Lower lobe of right lung (tissue), 2 donors: ENCODE measurements around the gene USP54. TPM values are rescaled to one million over a fixed set of nuclear protein-coding genes. Genes with fewer than 3 reads are reported as not detected.
"Not testable (repeated sequence)": the region's sequence is repeated elsewhere in the genome, so short reads cannot be mapped to it uniquely, and the experiment has no call there.

Source experiments
- ATAC-seq, 2 donors: fragments of 200-7000 bp; cut with Tn5 transposase; one replicate each; pipeline ENCODE4 v1.9.1; 2020 to 2022; ENCODE audit warnings: mild to moderate bottlenecking in 2 of 2, moderate library complexity in 2 of 2
- DNase-seq: peaks from one replicate; pipeline ENCODE4 v3.0.0-alpha.2; 2020
- H3K27ac ChIP-seq: fragments of 200-600 bp; one replicate; pipeline ENCODE4 v1.8.0; 2022
- H3K27me3 ChIP-seq: fragments of 200-600 bp; one replicate; pipeline ENCODE4 v1.8.0; 2022; ENCODE audit warnings: low read depth
- H3K36me3 ChIP-seq: fragments of 200-600 bp; one replicate; pipeline ENCODE4 v1.8.0; 2022; ENCODE audit warnings: mild to moderate bottlenecking
- H3K4me1 ChIP-seq: fragments of 200-600 bp; one replicate; pipeline ENCODE4 v1.8.0; 2022
- H3K4me3 ChIP-seq: fragments of 200-600 bp; one replicate; pipeline ENCODE4 v1.8.0; 2022; ENCODE audit warnings: mild to moderate bottlenecking
- H3K9me3 ChIP-seq: fragments of 200-600 bp; one replicate; pipeline ENCODE4 v1.8.0; 2022
- CTCF ChIP-seq: fragments of 200-600 bp; IDR thresholded peaks from one replicate; pipeline ENCODE4 v1.8.0; 2022; ENCODE audit warnings: antibody characterized with exemption, mild to moderate bottlenecking
- intact Hi-C: fragments of 100-400 bp; cut with DNase I; formaldehyde crosslinking; loops from one replicate; pipeline ENCODE4 v1.11.0; 2022
- total RNA-seq: library from RNA; stranded (reverse); fragmentation: NEBNext Ultra II Directional; extraction: Animal tissue kit (Norgen Biotek cat#: 25700); gene quantifications from one replicate; pipeline ENCODE4 v1.2.1, GENCODE V29; 2021
- donor health status: DM: no; HTN: yes; CAD: no; lungs with severe emphysema.

USP54 gene
- total RNA-seq, 1 donor from 2014 or later: 97.4 TPM

- no peak for TF ChIP-seq CTCF
- Histone ChIP-seq H3K4me3 (no peak overlapping the region), H3K36me3 (no peaks in the 10 kb centered on the region), H3K27ac (peak overlapping the region; percentile 78), H3K4me1 (peaks cover 20% of the 10 kb centered on the region), H3K9me3 (no peaks in the 10 kb centered on the region), H3K27me3 (no peaks in the 10 kb centered on the region)
- intact Hi-C loops: no loop called here
- ATAC-seq (no peak), DNase-seq (no peak)
These were observed 14.1 kb downstream of the USP54 start for GRCh38 chr10:73576890-73577591.

- DNase-seq: no peak
- no peak for TF ChIP-seq CTCF
- intact Hi-C loops: no loop called here
- no peaks in the 10 kb centered on the region for H3K36me3 ChIP-seq
- no peaks in the 10 kb centered on the region for H3K27me3 ChIP-seq
- H3K4me1 ChIP-seq: peaks cover 20% of the 10 kb centered on the region
- no peaks in the 10 kb centered on the region for H3K9me3 ChIP-seq
- H3K27ac ChIP-seq: peak overlapping the region; percentile 78
- peak; percentile 80 to 85 for ATAC-seq
- H3K4me3 ChIP-seq: peak overlapping the region; percentile 53
These were observed 14.8 kb downstream of the USP54 start for GRCh38 chr10:73576178-73576889.

- DNase-seq, H3K4me3 ChIP-seq, ATAC-seq, intact Hi-C loops, H3K27ac ChIP-seq, H3K9me3 ChIP-seq, H3K4me1 ChIP-seq, H3K27me3 ChIP-seq: not testable (repeated sequence)
- peaks cover 33% of the 10 kb centered on the region for H3K36me3 ChIP-seq
These were observed 24.1 kb downstream of the USP54 start for GRCh38 chr10:73567025-73567424.

GRCh38 chr10:73561192-73561591 lies 29.9 kb downstream of the USP54 start:
- ATAC-seq (no peak), DNase-seq (no peak)
- intact Hi-C loops: no loop called here
- Histone ChIP-seq H3K9me3 (no peaks in the 10 kb centered on the region), H3K27ac (no peak overlapping the region), H3K4me1 (no peaks in the 10 kb centered on the region), H3K4me3 (no peak overlapping the region), H3K36me3 (peaks cover 11% of the 10 kb centered on the region), H3K27me3 (no peaks in the 10 kb centered on the region)
- no peak for TF ChIP-seq CTCF

- no peaks in the 10 kb centered on the region for H3K4me1 ChIP-seq
- peak in 1 of 2 donors; percentile 41 for ATAC-seq
- no peaks in the 10 kb centered on the region for H3K9me3 ChIP-seq
- no peak overlapping the region for H3K4me3 ChIP-seq
- no peak overlapping the region for H3K27ac ChIP-seq
- TF ChIP-seq CTCF: no peak
- no peaks in the 10 kb centered on the region for H3K27me3 ChIP-seq
- intact Hi-C loops: no loop called here
- DNase-seq: no peak
- peaks cover 6% of the 10 kb centered on the region for H3K36me3 ChIP-seq
These were observed 31.6 kb downstream of the USP54 start for GRCh38 chr10:73559590-73559989.

- Histone ChIP-seq H3K4me1 (no peaks in the 10 kb centered on the region), H3K9me3 (no peaks in the 10 kb centered on the region), H3K27ac (no peak overlapping the region), H3K27me3 (no peaks in the 10 kb centered on the region), H3K36me3 (no peaks in the 10 kb centered on the region), H3K4me3 (no peak overlapping the region)
- no peak for DNase-seq
- TF ChIP-seq CTCF: no peak
- intact Hi-C loops: no loop called here
- ATAC-seq: no peak
These were observed 34.3 kb downstream of the USP54 start for GRCh38 chr10:73556855-73557254.
